D341Med (cell line): Measurements from ENCODE around the gene SMIM44.

ENCODE experiments used
- DNase-seq: peaks from one replicate; pipeline ENCODE4 v3.0.0; 2012; ENCODE audit warnings: low spot score

The SMIM44 gene

GRCh38 chr19:3434630-3435553 is 48.3 kb downstream of the SMIM44 start:
- DNase-seq: no peak

DNA sequence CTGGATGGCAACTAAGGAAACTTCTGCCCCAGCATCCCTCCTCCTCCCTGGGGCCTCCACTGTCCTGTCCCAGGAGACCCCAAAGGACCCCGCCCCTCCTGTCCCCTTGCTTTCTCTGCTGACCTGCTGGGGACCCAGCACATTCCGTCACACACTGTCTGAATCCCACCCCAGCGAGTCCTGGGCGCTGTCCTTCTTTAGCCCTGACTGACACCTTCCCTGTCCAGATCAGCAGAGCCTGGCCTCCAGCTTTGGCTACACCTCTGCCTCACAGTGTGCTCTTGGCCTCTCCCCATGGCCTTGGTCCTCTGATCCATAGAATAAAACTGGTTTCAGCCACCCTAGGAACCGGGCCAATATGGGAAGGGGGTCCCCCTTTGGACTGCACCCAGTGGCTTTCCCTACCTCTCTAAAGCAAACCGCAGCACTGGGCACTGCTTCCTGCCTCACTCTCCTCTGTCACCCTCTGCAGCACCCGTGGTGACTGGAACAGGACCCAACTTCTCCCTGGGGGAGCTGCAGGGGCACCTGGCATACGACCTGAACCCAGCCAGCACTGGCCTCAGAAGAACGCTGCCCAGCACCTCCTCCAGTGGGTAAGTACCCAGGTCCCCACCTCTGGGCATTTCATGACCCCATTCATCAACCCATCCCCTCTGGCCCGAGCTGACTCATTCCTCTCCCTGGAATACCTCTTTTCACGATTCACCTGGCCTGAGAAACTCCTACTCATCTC is 49.3 kb downstream of the SMIM44 start:
- DNase-seq: no peak

GRCh38 chr19:3433313-3433712 is 49.9 kb downstream of the SMIM44 start:
- no peak for DNase-seq
